SIG-M5 (cell line): Measurements from ENCODE around the gene ANK3.
"Not testable (repeated sequence)": the region's sequence is repeated elsewhere in the genome, so short reads cannot be mapped to it uniquely, and the experiment has no call there.

Experiments
- DNase-seq: peaks from one replicate; lab custom pipeline; 2025; lab: John Stamatoyannopoulos, UW

The ANK3 gene

GRCh38 chr10:60305380-60305892 lies 84.2 kb downstream of the ANK3 start:
- DNase-seq: no peak

DNA sequence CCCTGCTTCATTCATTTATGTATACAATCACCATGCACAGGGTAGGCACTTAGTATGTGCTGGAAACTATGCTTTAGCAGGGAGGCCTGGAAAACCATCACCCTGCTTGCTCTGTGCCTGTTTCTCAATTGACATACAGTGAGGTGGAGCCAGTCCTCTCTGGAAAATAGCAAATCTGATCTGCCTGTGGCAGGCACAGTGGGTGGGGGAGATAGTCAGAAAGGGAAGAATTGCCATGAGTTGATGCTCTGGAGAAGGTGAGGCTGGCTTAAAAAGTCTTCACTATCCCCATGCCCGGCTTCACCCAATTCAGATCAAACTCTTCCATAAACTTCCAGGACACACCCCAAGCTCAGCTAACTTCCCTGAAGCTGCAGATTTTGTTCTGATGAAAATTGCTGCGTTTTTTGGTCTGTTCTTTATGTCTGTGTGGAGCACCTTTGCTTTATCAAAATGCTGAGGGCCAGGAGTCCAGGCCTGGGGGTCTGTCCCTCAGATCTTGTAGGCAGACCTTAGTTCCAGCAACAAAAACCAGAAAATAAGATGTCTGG lies 84.8 kb downstream of the ANK3 start:
- DNase-seq: no peak

GRCh38 chr10:60303778-60304177 lies 85.9 kb downstream of the ANK3 start:
- no peak for DNase-seq

GRCh38 chr10:60299961-60300883 lies 89.5 kb downstream of the ANK3 start:
- no peak for DNase-seq

DNA sequence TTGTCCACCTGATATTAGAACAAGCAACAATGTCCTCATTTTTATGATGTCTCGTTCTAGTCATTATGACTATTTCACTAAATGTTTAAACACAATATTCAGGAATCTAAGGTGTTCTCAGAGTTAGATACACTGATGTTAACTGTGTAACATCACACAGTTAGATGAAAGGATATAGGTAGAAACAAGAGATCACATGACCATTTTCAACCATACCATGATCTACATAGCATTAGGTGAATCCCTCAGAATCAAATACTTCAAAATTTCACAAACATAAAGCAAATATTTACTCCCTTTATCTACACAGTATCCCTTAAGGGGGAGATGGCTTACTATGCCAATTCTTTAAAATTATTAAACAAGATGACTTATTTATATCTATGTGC lies 90.3 kb downstream of the ANK3 start:
- no peak for DNase-seq

DNA sequence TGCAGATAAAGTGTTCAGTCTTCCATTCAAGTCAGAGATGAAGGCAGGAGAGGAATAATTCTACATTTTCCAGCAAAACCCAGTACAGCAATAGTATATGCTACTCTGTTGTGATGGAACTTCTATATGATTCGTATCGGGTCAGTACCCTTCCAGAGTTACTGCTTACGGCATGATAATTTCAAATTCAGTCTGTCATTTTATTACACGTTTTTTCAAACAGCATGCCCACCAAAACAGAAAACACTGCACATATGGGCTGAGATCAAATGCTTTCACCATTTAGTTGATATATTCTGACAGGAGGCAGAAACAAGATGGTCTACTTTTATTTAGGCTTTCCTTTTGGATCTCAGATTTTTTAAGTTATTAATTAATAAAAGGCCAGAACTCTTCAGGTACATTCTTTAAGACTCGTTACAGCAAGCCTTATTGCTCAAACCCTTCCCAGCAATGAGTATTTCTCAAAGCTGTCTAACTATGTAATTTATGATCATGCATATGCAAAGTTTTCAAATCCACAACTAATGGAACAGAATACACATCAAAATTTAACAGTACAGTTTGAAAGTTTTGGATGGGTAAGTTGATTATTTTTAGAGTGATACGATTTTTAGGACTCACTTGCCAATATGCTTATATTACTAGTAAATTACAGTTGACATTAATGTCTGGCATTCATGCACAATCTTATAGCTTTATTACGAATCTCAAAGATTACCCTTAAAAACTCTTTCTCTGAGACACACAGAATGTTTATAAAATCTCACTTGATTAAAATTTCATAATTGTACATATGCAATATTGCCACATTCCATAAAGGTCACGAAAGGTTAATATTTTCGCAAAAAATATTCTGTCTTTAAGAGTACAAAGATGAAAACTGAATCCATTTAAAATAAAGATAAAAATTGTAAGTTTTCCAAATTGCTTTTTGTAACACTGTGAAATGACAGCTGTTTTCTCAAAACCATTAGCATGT lies 91.0 kb downstream of the ANK3 start:
- no peak for DNase-seq

GRCh38 chr10:60296073-60296472 lies 93.6 kb downstream of the ANK3 start:
- DNase-seq: no peak

DNA sequence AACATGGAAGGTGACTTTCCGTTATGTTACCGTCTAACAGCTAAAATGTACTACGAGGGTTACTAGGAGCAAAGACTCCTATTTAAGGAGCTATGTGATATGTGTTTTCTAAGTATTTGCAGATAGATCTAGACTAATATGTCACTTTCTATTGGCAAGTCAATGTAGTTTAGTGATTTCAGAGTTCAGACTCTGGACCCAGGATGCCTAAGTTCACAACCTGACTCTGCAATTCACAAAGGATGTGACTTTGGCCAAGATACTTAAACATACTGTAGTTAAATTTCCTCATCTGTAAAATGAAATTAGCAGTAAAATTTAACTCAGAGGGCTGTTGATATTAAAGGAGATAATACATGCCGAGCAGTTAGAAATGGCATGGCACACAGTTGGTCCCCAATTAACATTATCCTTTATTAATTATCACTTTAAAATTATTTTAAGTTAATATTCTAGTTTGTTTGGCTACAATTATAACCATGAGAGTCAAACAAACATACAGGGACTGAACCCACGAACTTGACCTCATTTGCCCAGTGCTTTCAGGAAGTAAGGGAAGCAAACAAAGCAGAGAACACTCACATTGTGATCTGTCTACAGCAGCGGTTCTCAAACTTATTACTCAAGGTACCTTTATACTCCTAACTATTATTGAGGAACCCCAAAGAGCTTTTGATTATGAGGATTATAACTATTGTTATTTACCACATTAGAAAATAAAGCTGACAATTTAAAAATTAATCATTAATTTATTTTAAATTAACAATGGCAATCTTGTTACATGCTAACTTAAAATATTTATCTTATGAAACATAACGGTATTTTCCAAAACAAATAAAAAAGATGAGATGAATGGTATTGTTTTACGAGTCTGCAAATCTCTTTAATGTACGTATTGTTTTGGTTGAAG lies 94.4 kb downstream of the ANK3 start:
- DNase-seq: no peak

GRCh38 chr10:60293581-60294175 lies 96.0 kb downstream of the ANK3 start:
- no peak for DNase-seq

DNA sequence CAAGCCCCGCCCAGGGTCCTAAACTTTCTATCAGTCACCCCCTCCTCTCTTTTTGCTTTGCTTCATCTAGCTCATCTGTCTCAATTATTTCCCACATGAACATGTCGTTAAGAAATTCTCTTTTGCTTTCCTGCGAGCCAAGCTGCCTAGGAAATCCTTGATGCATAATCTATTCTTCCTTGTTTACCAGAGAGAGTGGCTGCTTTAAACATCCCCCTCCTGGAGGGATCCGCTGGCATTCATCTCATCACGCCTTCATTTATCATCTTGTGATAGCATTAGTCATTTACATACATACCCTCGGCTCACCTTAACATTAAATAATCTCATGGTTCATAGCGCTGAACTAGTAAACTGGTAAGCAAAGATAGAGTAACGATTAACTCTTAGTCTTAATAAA lies 96.7 kb downstream of the ANK3 start:
- no peak for DNase-seq

- DNase-seq: not testable (repeated sequence)
These were observed 97.1 kb downstream of the ANK3 start for GRCh38 chr10:60292536-60292935.

DNA sequence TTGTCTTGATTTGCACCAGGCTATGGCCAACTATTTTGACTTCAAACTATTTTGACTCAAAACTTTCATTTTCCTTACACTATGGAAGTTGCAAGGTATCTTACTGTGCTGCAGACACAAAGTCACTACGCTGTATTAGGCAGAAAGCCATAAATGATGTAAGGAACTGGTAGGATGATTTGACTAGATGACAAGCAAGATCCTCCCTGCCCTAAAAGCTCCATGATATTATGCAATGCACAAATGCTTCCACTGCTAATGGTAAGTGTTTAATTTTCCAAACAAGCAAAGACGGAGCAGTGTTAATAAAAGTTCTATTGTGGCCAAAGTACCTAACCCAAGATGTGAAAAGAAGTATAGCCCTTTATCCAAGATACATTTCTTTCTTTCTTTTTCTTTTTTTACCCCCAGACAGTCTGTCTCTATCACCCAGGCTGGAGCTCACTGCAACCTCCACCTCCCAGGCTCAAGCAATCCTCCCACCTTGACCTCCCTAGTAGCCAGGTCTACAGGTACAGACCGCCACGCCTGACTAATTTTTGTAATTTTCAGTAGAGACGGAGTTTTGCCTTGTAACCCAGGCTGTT lies 98.2 kb downstream of the ANK3 start:
- DNase-seq: no peak

GRCh38 chr10:60290558-60290957 lies 99.1 kb downstream of the ANK3 start:
- DNase-seq: no peak

GRCh38 chr10:60289800-60290199 lies 99.9 kb downstream of the ANK3 start:
- no peak for DNase-seq

- no peak for DNase-seq
These were observed 101.4 kb downstream of the ANK3 start for GRCh38 chr10:60288256-60288655.

DNA sequence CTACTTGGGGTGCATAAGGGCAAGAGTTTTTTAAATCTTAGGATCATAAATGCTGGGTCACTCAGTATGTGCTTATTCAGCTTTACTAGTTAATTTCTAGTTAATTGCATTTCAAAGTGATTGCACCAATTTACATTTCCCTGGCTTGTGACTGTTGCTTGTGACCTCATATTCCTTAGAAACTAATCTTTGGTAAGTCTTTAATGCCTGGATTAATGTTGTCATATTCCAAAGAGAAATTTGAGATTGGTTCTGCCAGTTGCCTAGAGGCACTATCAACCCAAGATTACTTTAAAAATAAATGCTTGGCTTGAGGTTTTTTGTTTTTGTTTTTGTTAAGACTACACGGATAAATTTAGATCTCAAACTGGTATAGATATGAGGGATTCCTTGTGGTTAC lies 103.1 kb downstream of the ANK3 start:
- no peak for DNase-seq

DNA sequence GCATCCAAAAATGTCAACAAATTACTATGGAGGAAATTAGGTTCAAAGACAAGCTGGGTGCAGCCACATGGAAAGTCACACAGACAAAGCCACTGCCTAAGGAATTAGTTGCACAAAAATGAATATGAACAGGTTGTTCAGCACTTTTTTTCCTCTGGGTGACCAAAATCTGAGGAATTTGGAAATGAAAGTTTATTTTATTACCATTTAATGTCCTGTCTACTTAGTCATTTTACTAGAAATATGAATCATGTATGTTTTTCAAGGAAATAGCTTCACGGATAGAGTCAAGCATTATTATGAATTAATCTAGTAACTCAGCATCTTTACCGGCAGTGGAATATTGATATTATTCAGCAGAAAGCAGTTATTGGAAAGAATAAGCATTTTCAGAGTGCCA lies 106.3 kb downstream of the ANK3 start:
- DNase-seq: no peak

DNA sequence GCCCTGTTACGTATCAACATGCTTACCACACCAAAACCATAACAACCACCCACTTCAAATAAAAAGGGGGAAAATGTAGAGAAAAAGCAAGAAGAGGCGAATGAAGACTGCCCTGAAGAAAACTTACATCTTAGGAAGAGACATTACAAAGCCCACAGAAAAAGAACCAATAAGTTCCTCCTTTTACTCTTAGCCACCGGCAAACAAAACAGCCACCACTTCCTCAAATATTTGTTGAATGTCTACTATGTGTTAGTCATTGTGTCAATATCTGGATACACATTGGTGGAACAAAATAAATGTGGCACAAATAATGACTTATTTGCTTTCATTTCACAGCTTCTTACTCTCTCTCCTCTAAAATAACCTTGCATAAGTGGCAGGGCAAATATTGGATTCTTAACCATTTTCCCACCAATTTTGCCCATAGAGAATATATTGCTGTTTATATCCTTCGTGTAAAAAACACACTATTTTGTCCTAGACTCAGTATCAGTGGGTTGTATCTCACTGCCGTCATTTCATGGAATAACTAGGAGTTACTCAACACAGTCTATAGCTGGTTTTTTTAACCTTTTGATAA lies 106.8 kb downstream of the ANK3 start:
- DNase-seq: peak; percentile 66

- DNase-seq: no peak
These were observed 107.8 kb downstream of the ANK3 start for GRCh38 chr10:60281792-60282353.

DNA sequence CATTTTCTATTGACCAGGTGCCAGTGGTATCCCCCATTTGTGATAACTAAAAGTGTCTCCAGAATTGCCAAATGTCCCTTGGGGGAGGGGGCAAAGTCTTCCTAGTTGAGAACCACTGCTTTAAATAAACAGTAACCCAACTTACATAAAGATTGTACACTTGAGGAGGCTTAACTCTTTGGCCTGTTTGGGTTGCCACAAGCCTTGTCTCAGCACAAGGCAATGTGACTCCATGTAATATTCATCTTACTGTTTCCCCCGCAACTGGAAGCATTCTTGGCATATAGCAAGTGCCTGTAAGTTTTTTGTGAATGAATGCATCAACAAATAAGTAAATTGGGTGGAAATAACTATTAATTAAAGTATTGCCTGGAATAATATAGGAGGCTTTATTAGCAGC lies 108.3 kb downstream of the ANK3 start:
- no peak for DNase-seq
